Measurements from ENCODE around the gene SEPTIN12. TPM values are rescaled to one million over a fixed set of nuclear protein-coding genes. Genes with fewer than 3 reads are reported as not detected.
"Not testable (repeated sequence)": the region's sequence is repeated elsewhere in the genome, so short reads cannot be mapped to it uniquely, and the experiment has no call there.

Gene SEPTIN12
- total and polyA plus RNA-seq, 7 donors, result 2.5 TPM; not detected in 6

GRCh38 chr16:4787068-4787467 lies 1.1 kb downstream of the SEPTIN12 start:
- no peak for TF ChIP-seq EP300 (IDR thresholded peaks at IDR 0.05)
- TF ChIP-seq CTCF (IDR thresholded peaks at IDR 0.05), result no peak
- TF ChIP-seq POLR2A (IDR thresholded peaks at IDR 0.05), result no peak
- no peak for TF ChIP-seq POLR2AphosphoS5 (IDR thresholded peaks at IDR 0.05)
- no peaks in the 10 kb centered on the region for H3K9me3 ChIP-seq
- intact Hi-C loops (cut with DNase I), result no loop called here
- no peak overlapping the region for H3K4me3 ChIP-seq
- DNase-seq, result no peak
- no peaks in the 10 kb centered on the region for H3K27me3 ChIP-seq
- no peaks in the 10 kb centered on the region for H3K36me3 ChIP-seq
- H3K27ac ChIP-seq, result no peak overlapping the region
- 94 to 97% methylated on average over 8 of the region's 8 CpGs for WGBS, 2 donors
- no peaks in the 10 kb centered on the region for H3K4me1 ChIP-seq

GRCh38 chr16:4785758-4786433 lies 2.2 kb downstream of the SEPTIN12 start:
- H3K9me3 ChIP-seq, result no peaks in the 10 kb centered on the region
- no peaks in the 10 kb centered on the region for H3K27me3 ChIP-seq
- H3K36me3 ChIP-seq, result no peaks in the 10 kb centered on the region
- no peak for DNase-seq
- no peaks in the 10 kb centered on the region for H3K4me1 ChIP-seq
- intact Hi-C loops (cut with DNase I), result no loop called here
- H3K4me3 ChIP-seq, result no peak overlapping the region
- TF ChIP-seq CTCF (IDR thresholded peaks at IDR 0.05) (no peak), POLR2AphosphoS5 (IDR thresholded peaks at IDR 0.05) (no peak)
- WGBS, 2 donors, result 55 to 85% methylated on average over 23 of the region's 23 CpGs
- H3K27ac ChIP-seq, result no peak overlapping the region

GRCh38 chr16:4784444-4784987 lies 3.6 kb downstream of the SEPTIN12 start:
- H3K4me3 ChIP-seq; H3K9me3 ChIP-seq; H3K4me1 ChIP-seq; H3K27ac ChIP-seq; intact Hi-C loops (cut with DNase I); DNase-seq; H3K27me3 ChIP-seq; H3K36me3 ChIP-seq: not testable (repeated sequence)
- WGBS, 2 donors, result 92% methylated on average over 14 of the region's 14 CpGs

- H3K9me3 ChIP-seq, result no peaks in the 10 kb centered on the region
- WGBS, 2 donors, result 82 to 84% methylated on average over 16 of the region's 16 CpGs
- H3K4me1 ChIP-seq, result no peaks in the 10 kb centered on the region
- intact Hi-C loops (cut with DNase I), result no loop called here
- no peak for DNase-seq
- no peak overlapping the region for H3K4me3 ChIP-seq
- no peaks in the 10 kb centered on the region for H3K36me3 ChIP-seq
- no peaks in the 10 kb centered on the region for H3K27me3 ChIP-seq
- H3K27ac ChIP-seq, result no peak overlapping the region
- no peak for TF ChIP-seq EP300 (IDR thresholded peaks at IDR 0.05)
- no peak for TF ChIP-seq CTCF (IDR thresholded peaks at IDR 0.05)
- TF ChIP-seq POLR2A (IDR thresholded peaks at IDR 0.05), result no peak
- TF ChIP-seq POLR2AphosphoS5 (IDR thresholded peaks at IDR 0.05), result no peak
Observed at GRCh38 chr16:4783951-4784336, 4.2 kb downstream of the SEPTIN12 start.

GRCh38 chr16:4783251-4783950 lies 4.7 kb downstream of the SEPTIN12 start:
- H3K9me3 ChIP-seq, result no peaks in the 10 kb centered on the region
- no peak for DNase-seq
- TF ChIP-seq POLR2AphosphoS5 (IDR thresholded peaks at IDR 0.05) (no peak), POLR2A (IDR thresholded peaks at IDR 0.05) (no peak), CTCF (IDR thresholded peaks at IDR 0.05) (no peak), EP300 (IDR thresholded peaks at IDR 0.05) (no peak)
- intact Hi-C loops (cut with DNase I), result no loop called here
- H3K27me3 ChIP-seq, result no peaks in the 10 kb centered on the region
- H3K27ac ChIP-seq, result no peak overlapping the region
- H3K4me3 ChIP-seq, result no peak overlapping the region
- H3K4me1 ChIP-seq, result no peaks in the 10 kb centered on the region
- 89 to 91% methylated on average over 25 of the region's 25 CpGs for WGBS, 2 donors
- H3K36me3 ChIP-seq, result no peaks in the 10 kb centered on the region
